ENCODE measurements around the gene ZBP1. TPM values are rescaled to one million over a fixed set of nuclear protein-coding genes. Genes with fewer than 3 reads are reported as not detected.

The ZBP1 gene
- 10 to 100 TPM; 10.2 to 11.7 TPM for total RNA-seq

- DNase-seq = peak; percentile 85
- H3K27ac Mint-ChIP-seq = peak within 1 kb of the TSS; percentile 96
- H3K4me1 Mint-ChIP-seq (ENCODE audit: low read depth) = peaks cover 76% of the 10 kb centered on the region
- POLR2A ChIA-PET = interaction anchor here (0.7 to 3.2 kb wide), 10 partner anchors 9 to 1031 kb away, joined by 3 to 52 read pairs (median 6); partner anchors contain the start of genes RBM38 and STX16
- H3K9me3 Mint-ChIP-seq (ENCODE audit: insufficient read depth) = peaks cover 9% of the 10 kb centered on the region
- peaks cover 2% of the 10 kb centered on the region for H3K27me3 Mint-ChIP-seq (ENCODE audit: low read depth)
- CTCF ChIA-PET = interaction anchor here (0.7 to 8.2 kb wide), 13 partner anchors 8 to 559 kb away, joined by 3 to 75 read pairs (median 8); no protein-coding TSS in a partner anchor
- H3K4me3 Mint-ChIP-seq = peak within 1 kb of the TSS; percentile 79
- peaks cover 15% of the 10 kb centered on the region for H3K36me3 Mint-ChIP-seq (ENCODE audit: low read depth)
- ATAC-seq = peak; percentile 36
Observed at GRCh38 chr20:57620274-57620990, at the start of gene ZBP1. TSS of gene ZBP1 (minus strand) at chr20:57620426. CDS start at chr20:57620295, 131 bp downstream.

DNA sequence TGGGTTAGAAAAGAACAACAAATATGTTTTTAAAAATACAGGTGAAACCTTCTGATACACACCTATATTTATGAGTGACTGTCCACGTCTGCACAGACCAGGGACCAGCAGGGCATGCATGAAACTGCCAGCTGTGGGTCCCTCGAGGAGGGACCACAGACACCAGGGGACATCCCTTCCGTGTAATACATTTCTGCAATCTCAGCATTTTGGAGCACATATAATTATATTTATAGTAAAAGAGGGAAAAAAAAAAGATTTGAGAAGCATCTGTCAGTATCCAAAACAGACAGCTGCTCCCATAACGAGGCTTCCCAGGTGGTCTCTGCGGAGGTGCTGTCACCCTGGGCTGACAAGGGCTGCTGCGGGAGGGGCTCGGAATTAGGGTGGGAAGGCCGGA, 49.4 kb upstream of the ZBP1 start:
- ATAC-seq (no peak), DNase-seq (no peak)
- no peaks in the 10 kb centered on the region for H3K36me3 Mint-ChIP-seq (ENCODE audit: low read depth)
- peaks cover 5% of the 10 kb centered on the region for H3K4me1 Mint-ChIP-seq (ENCODE audit: low read depth)
- ChIA-PET CTCF (interaction anchor here (1.8 kb wide), 1 partner anchor 16 kb away, joined by 5 read pairs; no protein-coding TSS in a partner anchor), POLR2A (no interaction called here)
- H3K27me3 Mint-ChIP-seq (ENCODE audit: low read depth) = no peaks in the 10 kb centered on the region
- H3K4me3 Mint-ChIP-seq = no peak overlapping the region
- H3K27ac Mint-ChIP-seq = no peak overlapping the region
- no peaks in the 10 kb centered on the region for H3K9me3 Mint-ChIP-seq (ENCODE audit: insufficient read depth)

DNA sequence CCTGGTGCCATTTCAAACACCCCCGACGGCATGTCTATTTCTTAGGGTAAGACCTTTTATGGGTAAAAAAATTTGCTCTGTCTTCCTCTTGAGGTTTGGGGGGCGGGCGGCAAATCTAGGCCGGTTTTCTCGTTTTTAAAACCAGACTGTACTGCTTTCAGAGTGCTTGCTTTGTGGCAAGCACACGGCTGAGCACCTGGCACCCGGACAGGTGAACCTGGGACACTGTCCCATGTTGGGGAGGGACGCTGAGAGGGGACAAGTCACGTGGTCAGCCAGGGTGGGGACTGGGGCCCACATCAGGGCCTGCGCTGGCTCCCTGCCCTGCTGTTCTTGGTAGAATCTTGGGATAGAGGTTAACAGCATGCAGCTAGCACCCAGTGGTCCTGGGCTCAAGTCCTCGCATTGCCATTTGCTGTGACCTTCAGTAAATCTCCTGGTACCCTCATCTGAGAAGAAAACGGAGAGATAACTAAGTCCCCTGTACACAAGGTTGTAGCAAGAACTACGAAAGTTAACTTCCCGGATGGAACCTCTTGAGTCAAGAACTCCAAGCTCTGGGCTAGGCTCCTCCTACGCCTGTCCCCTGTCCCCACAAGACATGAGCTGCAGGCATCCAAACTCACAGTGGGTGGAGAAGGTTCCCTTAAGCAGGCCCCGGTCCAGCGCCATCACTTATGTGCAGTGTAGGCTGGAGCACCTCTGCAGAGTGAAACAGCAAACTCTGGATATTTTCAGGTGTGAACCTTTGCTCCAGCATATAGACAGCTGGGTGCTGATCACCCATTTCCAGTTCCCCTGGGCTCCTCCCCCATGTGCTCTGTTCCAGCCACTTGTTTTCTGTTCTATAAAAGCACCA, 47.9 kb upstream of the ZBP1 start:
- no peak overlapping the region for H3K4me3 Mint-ChIP-seq
- DNase-seq (no peak), ATAC-seq (no peak)
- ChIA-PET CTCF (interaction anchor here (1.8 kb wide), 1 partner anchor 14 kb away, joined by 5 read pairs; no protein-coding TSS in a partner anchor), POLR2A (no interaction called here)
- H3K27ac Mint-ChIP-seq = no peak overlapping the region
- H3K9me3 Mint-ChIP-seq (ENCODE audit: insufficient read depth) = no peaks in the 10 kb centered on the region
- H3K4me1 Mint-ChIP-seq (ENCODE audit: low read depth) = peaks cover 5% of the 10 kb centered on the region
- H3K27me3 Mint-ChIP-seq (ENCODE audit: low read depth) = no peaks in the 10 kb centered on the region
- H3K36me3 Mint-ChIP-seq (ENCODE audit: low read depth) = no peaks in the 10 kb centered on the region

DNA sequence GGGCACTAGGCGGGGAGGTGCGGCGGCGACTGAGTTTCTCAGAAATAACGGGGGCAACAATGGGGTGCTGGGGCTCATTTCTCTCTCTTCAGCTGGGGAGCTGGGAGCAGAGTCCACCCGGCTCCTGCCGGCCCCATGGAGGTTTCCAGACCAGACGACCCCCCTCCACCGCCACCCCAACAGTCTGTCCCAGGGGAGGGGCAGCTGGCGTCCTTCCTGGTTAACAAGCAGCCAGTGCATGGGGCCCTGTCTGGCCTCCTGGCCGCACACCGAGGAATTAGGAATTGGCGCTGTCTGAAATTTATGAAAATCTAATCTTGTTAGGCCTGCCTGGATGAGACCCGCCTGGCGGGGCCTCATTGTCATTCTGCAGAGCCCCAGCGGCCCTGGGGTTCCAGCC, 47.2 kb upstream of the ZBP1 start:
- CTCF ChIA-PET = no interaction called here
- H3K4me3 Mint-ChIP-seq = no peak overlapping the region

GRCh38 chr20:57666834-57667157, 46.6 kb upstream of the ZBP1 start:
- ChIA-PET CTCF (no interaction called here), POLR2A (no interaction called here)
- H3K27me3 Mint-ChIP-seq (ENCODE audit: low read depth) = no peaks in the 10 kb centered on the region
- ATAC-seq (no peak), DNase-seq (no peak)
- H3K36me3 Mint-ChIP-seq (ENCODE audit: low read depth) = no peaks in the 10 kb centered on the region
- H3K4me1 Mint-ChIP-seq (ENCODE audit: low read depth) = peaks cover 5% of the 10 kb centered on the region
- H3K9me3 Mint-ChIP-seq (ENCODE audit: insufficient read depth) = no peaks in the 10 kb centered on the region
- no peak overlapping the region for H3K4me3 Mint-ChIP-seq
- H3K27ac Mint-ChIP-seq = no peak overlapping the region

More for the DNA sequence above, 47.2 kb upstream of the ZBP1 start:
- Mint-ChIP-seq H3K27me3 (ENCODE audit: low read depth) (no peaks in the 10 kb centered on the region), H3K4me1 (ENCODE audit: low read depth) (peaks cover 5% of the 10 kb centered on the region), H3K27ac (no peak overlapping the region), H3K9me3 (ENCODE audit: insufficient read depth) (no peaks in the 10 kb centered on the region), H3K36me3 (ENCODE audit: low read depth) (no peaks in the 10 kb centered on the region)
- ATAC-seq = no peak
- no peak for DNase-seq
- POLR2A ChIA-PET = no interaction called here

DNA sequence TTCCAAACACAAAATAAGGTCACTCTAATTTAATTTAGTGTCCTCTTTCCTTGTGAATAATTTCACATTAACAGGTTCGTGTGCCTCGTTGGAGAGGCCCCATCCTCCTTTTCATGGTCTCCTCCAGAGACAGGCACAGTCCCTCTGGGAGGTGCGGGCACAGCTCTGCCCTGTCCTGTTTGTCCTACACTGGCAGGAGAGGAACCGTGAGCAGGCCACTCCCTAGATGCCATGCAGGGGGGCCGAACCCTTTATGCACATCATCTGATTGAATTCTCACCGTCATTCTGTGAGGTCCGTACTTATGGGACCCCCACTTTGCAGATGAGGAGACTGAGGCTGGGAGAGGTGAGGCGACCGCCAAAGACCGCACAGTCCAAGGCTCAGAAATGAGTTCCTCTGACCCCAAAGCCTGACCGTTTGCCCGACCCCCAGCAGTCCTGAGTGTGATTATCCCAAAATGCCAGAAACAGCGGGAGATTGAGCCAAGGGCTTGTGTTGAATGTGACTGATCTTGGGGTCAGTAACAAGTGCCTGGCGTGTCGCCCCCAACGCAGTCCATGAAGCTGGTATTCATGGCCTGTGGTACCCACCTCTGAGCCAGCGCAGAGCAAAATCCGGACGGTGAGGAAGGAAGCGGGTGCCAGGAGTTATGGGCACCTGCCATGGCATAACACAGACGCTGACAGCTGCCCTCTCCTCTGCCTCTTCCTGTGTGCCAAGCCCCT, 46.0 kb upstream of the ZBP1 start:
- no peaks in the 10 kb centered on the region for H3K9me3 Mint-ChIP-seq (ENCODE audit: insufficient read depth)
- H3K27ac Mint-ChIP-seq = no peak overlapping the region
- no peak for DNase-seq
- no peak overlapping the region for H3K4me3 Mint-ChIP-seq
- POLR2A ChIA-PET = no interaction called here
- CTCF ChIA-PET = no interaction called here
- H3K27me3 Mint-ChIP-seq (ENCODE audit: low read depth) = no peaks in the 10 kb centered on the region
- no peak for ATAC-seq
- no peaks in the 10 kb centered on the region for H3K36me3 Mint-ChIP-seq (ENCODE audit: low read depth)
- H3K4me1 Mint-ChIP-seq (ENCODE audit: low read depth) = peaks cover 5% of the 10 kb centered on the region

- no peak for ATAC-seq
- POLR2A ChIA-PET = no interaction called here
- no peak overlapping the region for H3K4me3 Mint-ChIP-seq
- no peaks in the 10 kb centered on the region for H3K9me3 Mint-ChIP-seq (ENCODE audit: insufficient read depth)
- CTCF ChIA-PET = no interaction called here
- no peaks in the 10 kb centered on the region for H3K27me3 Mint-ChIP-seq (ENCODE audit: low read depth)
- H3K27ac Mint-ChIP-seq = no peak overlapping the region
- no peak for DNase-seq
- no peaks in the 10 kb centered on the region for H3K36me3 Mint-ChIP-seq (ENCODE audit: low read depth)
- H3K4me1 Mint-ChIP-seq (ENCODE audit: low read depth) = peaks cover 5% of the 10 kb centered on the region
Observed at GRCh38 chr20:57665589-57665971, 45.4 kb upstream of the ZBP1 start.

DNA sequence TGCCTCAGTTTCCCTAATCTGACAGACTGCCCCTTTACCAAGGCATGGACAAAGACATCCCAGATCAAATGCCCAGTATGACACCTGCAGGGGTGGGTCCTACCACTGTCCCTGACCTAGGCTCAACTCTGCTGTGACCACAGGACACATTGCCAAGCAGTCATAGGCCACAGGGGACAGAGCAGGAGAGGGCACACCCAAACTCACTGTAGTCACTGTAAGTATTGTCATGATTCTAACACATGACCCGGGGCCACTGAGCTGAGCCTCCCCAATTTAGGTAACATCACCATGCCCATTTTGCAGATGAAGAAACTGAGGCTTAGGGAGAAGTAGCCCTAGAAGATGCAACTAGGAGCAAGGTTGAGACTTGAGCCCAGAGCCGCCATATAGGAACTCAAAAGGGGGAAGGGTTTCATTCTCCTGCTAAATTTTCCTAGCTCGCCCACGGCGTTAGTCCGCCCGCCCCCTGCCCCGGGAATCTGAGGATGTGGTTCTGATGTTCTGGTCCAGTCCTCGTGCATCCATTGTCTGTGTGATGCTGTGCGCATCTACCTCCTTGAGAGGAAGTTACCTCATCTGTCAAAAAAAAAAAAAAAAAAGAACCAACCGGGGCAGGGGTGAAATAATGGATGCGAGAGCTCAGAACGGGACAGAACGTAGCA, 44.8 kb upstream of the ZBP1 start:
- Mint-ChIP-seq H3K36me3 (ENCODE audit: low read depth) (no peaks in the 10 kb centered on the region), H3K9me3 (ENCODE audit: insufficient read depth) (no peaks in the 10 kb centered on the region), H3K27me3 (ENCODE audit: low read depth) (no peaks in the 10 kb centered on the region), H3K4me1 (ENCODE audit: low read depth) (peaks cover 5% of the 10 kb centered on the region), H3K4me3 (no peak overlapping the region), H3K27ac (no peak overlapping the region)
- POLR2A ChIA-PET = no interaction called here
- CTCF ChIA-PET = no interaction called here
- no peak for ATAC-seq
- no peak for DNase-seq

DNA sequence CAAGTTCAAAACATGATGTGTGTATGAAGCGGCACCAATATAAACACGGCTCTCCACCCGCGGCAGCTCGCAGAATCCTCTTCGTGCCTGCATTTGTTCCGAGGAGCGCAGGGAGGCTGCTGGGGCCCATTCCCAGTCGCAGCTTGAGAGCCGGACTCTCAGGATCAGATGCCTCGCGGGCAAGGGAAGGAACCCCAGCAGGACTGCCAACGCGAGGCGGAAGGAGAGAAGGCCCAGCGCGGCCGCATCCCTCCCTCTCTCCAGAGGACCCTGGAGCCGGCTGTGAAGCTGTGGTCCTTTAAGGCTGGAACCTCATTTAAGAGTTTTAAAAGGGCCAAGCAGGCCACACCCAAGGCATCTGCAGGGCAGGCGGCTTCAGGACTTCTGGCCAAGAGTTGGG, 44.2 kb upstream of the ZBP1 start:
- POLR2A ChIA-PET = no interaction called here
- DNase-seq = no peak
- ATAC-seq = no peak
- no peak overlapping the region for H3K4me3 Mint-ChIP-seq
- peaks cover 5% of the 10 kb centered on the region for H3K4me1 Mint-ChIP-seq (ENCODE audit: low read depth)
- no peaks in the 10 kb centered on the region for H3K27me3 Mint-ChIP-seq (ENCODE audit: low read depth)
- CTCF ChIA-PET = no interaction called here
- H3K36me3 Mint-ChIP-seq (ENCODE audit: low read depth) = no peaks in the 10 kb centered on the region
- no peaks in the 10 kb centered on the region for H3K9me3 Mint-ChIP-seq (ENCODE audit: insufficient read depth)
- H3K27ac Mint-ChIP-seq = no peak overlapping the region

GRCh38 chr20:57663681-57664451, 43.6 kb upstream of the ZBP1 start:
- ATAC-seq = no peak
- ChIA-PET POLR2A (no interaction called here), CTCF (no interaction called here)
- H3K9me3 Mint-ChIP-seq (ENCODE audit: insufficient read depth) = no peaks in the 10 kb centered on the region
- H3K4me1 Mint-ChIP-seq (ENCODE audit: low read depth) = peaks cover 11% of the 10 kb centered on the region
- no peak overlapping the region for H3K4me3 Mint-ChIP-seq
- no peaks in the 10 kb centered on the region for H3K36me3 Mint-ChIP-seq (ENCODE audit: low read depth)
- no peaks in the 10 kb centered on the region for H3K27me3 Mint-ChIP-seq (ENCODE audit: low read depth)
- DNase-seq = no peak
- H3K27ac Mint-ChIP-seq = no peak overlapping the region

GRCh38 chr20:57663241-57663640, 43.0 kb upstream of the ZBP1 start:
- no peak overlapping the region for H3K27ac Mint-ChIP-seq
- H3K9me3 Mint-ChIP-seq (ENCODE audit: insufficient read depth) = no peaks in the 10 kb centered on the region
- DNase-seq (no peak), ATAC-seq (no peak)
- H3K4me3 Mint-ChIP-seq = no peak overlapping the region
- POLR2A ChIA-PET = no interaction called here
- H3K27me3 Mint-ChIP-seq (ENCODE audit: low read depth) = no peaks in the 10 kb centered on the region
- no peaks in the 10 kb centered on the region for H3K36me3 Mint-ChIP-seq (ENCODE audit: low read depth)
- CTCF ChIA-PET = no interaction called here
- peaks cover 17% of the 10 kb centered on the region for H3K4me1 Mint-ChIP-seq (ENCODE audit: low read depth)
